ENCODE data around the gene SLC6A16.
"Not testable (repeated sequence)": the region's sequence is repeated elsewhere in the genome, so short reads cannot be mapped to it uniquely, and the experiment has no call there.

SLC6A16 gene

GRCh38 chr19:49333811-49334288, 8.9 kb upstream of the SLC6A16 start:
- no peak overlapping the region for H3K9ac ChIP-seq (ENCODE audit: low read depth, low read length)
- no peaks in the 10 kb centered on the region for H3K36me3 ChIP-seq (ENCODE audit: control insufficient read depth, insufficient read depth, low read length)
- peaks cover 17% of the 10 kb centered on the region for H3K27me3 ChIP-seq (ENCODE audit: control insufficient read depth, insufficient read depth, low read length)
- H3K4me1 ChIP-seq (ENCODE audit: control insufficient read depth, insufficient read depth, low read length): peaks cover 2% of the 10 kb centered on the region
- no peaks in the 10 kb centered on the region for H3K9me3 ChIP-seq (ENCODE audit: control insufficient read depth, insufficient read depth, low read length)
- H3K4me3 ChIP-seq (ENCODE audit: low read depth, low read length): no peak overlapping the region

- H3K36me3 ChIP-seq (ENCODE audit: control insufficient read depth, insufficient read depth, low read length): no peaks in the 10 kb centered on the region
- no peak overlapping the region for H3K4me3 ChIP-seq (ENCODE audit: low read depth, low read length)
- peaks cover 15% of the 10 kb centered on the region for H3K27me3 ChIP-seq (ENCODE audit: control insufficient read depth, insufficient read depth, low read length)
- peaks cover 2% of the 10 kb centered on the region for H3K4me1 ChIP-seq (ENCODE audit: control insufficient read depth, insufficient read depth, low read length)
- H3K9me3 ChIP-seq (ENCODE audit: control insufficient read depth, insufficient read depth, low read length): no peaks in the 10 kb centered on the region
- H3K9ac ChIP-seq (ENCODE audit: low read depth, low read length): no peak overlapping the region
These were observed 8.4 kb upstream of the SLC6A16 start for GRCh38 chr19:49333418-49333805.

GRCh38 chr19:49332691-49333417, 7.9 kb upstream of the SLC6A16 start:
- not testable (repeated sequence) for H3K4me1 ChIP-seq (ENCODE audit: control insufficient read depth, insufficient read depth, low read length); H3K9me3 ChIP-seq (ENCODE audit: control insufficient read depth, insufficient read depth, low read length); H3K9ac ChIP-seq (ENCODE audit: low read depth, low read length); H3K36me3 ChIP-seq (ENCODE audit: control insufficient read depth, insufficient read depth, low read length); H3K4me3 ChIP-seq (ENCODE audit: low read depth, low read length)
- H3K27me3 ChIP-seq (ENCODE audit: control insufficient read depth, insufficient read depth, low read length): peaks cover 13% of the 10 kb centered on the region

- Histone ChIP-seq H3K9ac (ENCODE audit: low read depth, low read length) (no peak overlapping the region), H3K4me1 (ENCODE audit: control insufficient read depth, insufficient read depth, low read length) (peaks cover 2% of the 10 kb centered on the region)
These were observed 6.6 kb upstream of the SLC6A16 start for GRCh38 chr19:49331616-49332055.

GRCh38 chr19:49331187-49331586, 6.2 kb upstream of the SLC6A16 start:
- H3K4me3 ChIP-seq (ENCODE audit: low read depth, low read length); H3K27me3 ChIP-seq (ENCODE audit: control insufficient read depth, insufficient read depth, low read length); H3K9ac ChIP-seq (ENCODE audit: low read depth, low read length); H3K9me3 ChIP-seq (ENCODE audit: control insufficient read depth, insufficient read depth, low read length); H3K4me1 ChIP-seq (ENCODE audit: control insufficient read depth, insufficient read depth, low read length); H3K36me3 ChIP-seq (ENCODE audit: control insufficient read depth, insufficient read depth, low read length): not testable (repeated sequence)

More at GRCh38 chr19:49331616-49332055, 6.6 kb upstream of the SLC6A16 start:
- Histone ChIP-seq H3K4me3 (ENCODE audit: low read depth, low read length) (no peak overlapping the region), H3K36me3 (ENCODE audit: control insufficient read depth, insufficient read depth, low read length) (no peaks in the 10 kb centered on the region), H3K27me3 (ENCODE audit: control insufficient read depth, insufficient read depth, low read length) (peaks cover 2% of the 10 kb centered on the region), H3K9me3 (ENCODE audit: control insufficient read depth, insufficient read depth, low read length) (no peaks in the 10 kb centered on the region)

GRCh38 chr19:49328741-49329140, 3.8 kb upstream of the SLC6A16 start:
- no peaks in the 10 kb centered on the region for H3K4me1 ChIP-seq (ENCODE audit: control insufficient read depth, insufficient read depth, low read length)
- no peaks in the 10 kb centered on the region for H3K36me3 ChIP-seq (ENCODE audit: control insufficient read depth, insufficient read depth, low read length)
- no peak overlapping the region for H3K9ac ChIP-seq (ENCODE audit: low read depth, low read length)
- H3K27me3 ChIP-seq (ENCODE audit: control insufficient read depth, insufficient read depth, low read length): no peaks in the 10 kb centered on the region
- no peaks in the 10 kb centered on the region for H3K9me3 ChIP-seq (ENCODE audit: control insufficient read depth, insufficient read depth, low read length)
- H3K4me3 ChIP-seq (ENCODE audit: low read depth, low read length): no peak overlapping the region

- Histone ChIP-seq H3K9ac (ENCODE audit: low read depth, low read length) (no peak overlapping the region), H3K4me3 (ENCODE audit: low read depth, low read length) (no peak overlapping the region), H3K9me3 (ENCODE audit: control insufficient read depth, insufficient read depth, low read length) (no peaks in the 10 kb centered on the region), H3K4me1 (ENCODE audit: control insufficient read depth, insufficient read depth, low read length) (no peaks in the 10 kb centered on the region), H3K27me3 (ENCODE audit: control insufficient read depth, insufficient read depth, low read length) (no peaks in the 10 kb centered on the region), H3K36me3 (ENCODE audit: control insufficient read depth, insufficient read depth, low read length) (no peaks in the 10 kb centered on the region)
These were observed 3.0 kb upstream of the SLC6A16 start for GRCh38 chr19:49327878-49328544.

GRCh38 chr19:49326165-49326704, 1.2 kb upstream of the SLC6A16 start:
- H3K27me3 ChIP-seq (ENCODE audit: control insufficient read depth, insufficient read depth, low read length): no peaks in the 10 kb centered on the region
- no peak overlapping the region for H3K9ac ChIP-seq (ENCODE audit: low read depth, low read length)
- no peaks in the 10 kb centered on the region for H3K4me1 ChIP-seq (ENCODE audit: control insufficient read depth, insufficient read depth, low read length)
- no peaks in the 10 kb centered on the region for H3K36me3 ChIP-seq (ENCODE audit: control insufficient read depth, insufficient read depth, low read length)
- H3K4me3 ChIP-seq (ENCODE audit: low read depth, low read length): no peak overlapping the region
- H3K9me3 ChIP-seq (ENCODE audit: control insufficient read depth, insufficient read depth, low read length): no peaks in the 10 kb centered on the region

GRCh38 chr19:49325756-49326155, 765 bp upstream of the SLC6A16 start:
- H3K9ac ChIP-seq (ENCODE audit: low read depth, low read length); H3K4me3 ChIP-seq (ENCODE audit: low read depth, low read length); H3K9me3 ChIP-seq (ENCODE audit: control insufficient read depth, insufficient read depth, low read length); H3K4me1 ChIP-seq (ENCODE audit: control insufficient read depth, insufficient read depth, low read length); H3K27me3 ChIP-seq (ENCODE audit: control insufficient read depth, insufficient read depth, low read length); H3K36me3 ChIP-seq (ENCODE audit: control insufficient read depth, insufficient read depth, low read length): not testable (repeated sequence)

GRCh38 chr19:49318296-49318695, 6.7 kb downstream of the SLC6A16 start:
- Histone ChIP-seq H3K4me1 (ENCODE audit: control insufficient read depth, insufficient read depth, low read length) (no peaks in the 10 kb centered on the region), H3K9ac (ENCODE audit: low read depth, low read length) (no peak overlapping the region), H3K36me3 (ENCODE audit: control insufficient read depth, insufficient read depth, low read length) (no peaks in the 10 kb centered on the region), H3K27me3 (ENCODE audit: control insufficient read depth, insufficient read depth, low read length) (no peaks in the 10 kb centered on the region), H3K9me3 (ENCODE audit: control insufficient read depth, insufficient read depth, low read length) (no peaks in the 10 kb centered on the region), H3K4me3 (ENCODE audit: low read depth, low read length) (no peak overlapping the region)

GRCh38 chr19:49316284-49316683, 8.7 kb downstream of the SLC6A16 start:
- Histone ChIP-seq H3K4me1 (ENCODE audit: control insufficient read depth, insufficient read depth, low read length) (no peaks in the 10 kb centered on the region), H3K36me3 (ENCODE audit: control insufficient read depth, insufficient read depth, low read length) (no peaks in the 10 kb centered on the region), H3K27me3 (ENCODE audit: control insufficient read depth, insufficient read depth, low read length) (no peaks in the 10 kb centered on the region), H3K4me3 (ENCODE audit: low read depth, low read length) (no peak overlapping the region), H3K9ac (ENCODE audit: low read depth, low read length) (no peak overlapping the region), H3K9me3 (ENCODE audit: control insufficient read depth, insufficient read depth, low read length) (no peaks in the 10 kb centered on the region)

- Histone ChIP-seq H3K4me3 (ENCODE audit: low read depth, low read length) (no peak overlapping the region), H3K36me3 (ENCODE audit: control insufficient read depth, insufficient read depth, low read length) (no peaks in the 10 kb centered on the region), H3K9me3 (ENCODE audit: control insufficient read depth, insufficient read depth, low read length) (no peaks in the 10 kb centered on the region), H3K4me1 (ENCODE audit: control insufficient read depth, insufficient read depth, low read length) (no peaks in the 10 kb centered on the region), H3K9ac (ENCODE audit: low read depth, low read length) (no peak overlapping the region), H3K27me3 (ENCODE audit: control insufficient read depth, insufficient read depth, low read length) (no peaks in the 10 kb centered on the region)
These were observed 9.9 kb downstream of the SLC6A16 start for GRCh38 chr19:49315111-49315510.

Data from iPS-15b (cell line).